Measurements from ENCODE around the gene SNRNP48.

The SNRNP48 gene

GRCh38 chr6:7604003-7604402 is 14.0 kb downstream of the SNRNP48 start:
- DNase-seq, result no peak

GRCh38 chr6:7604506-7604905 is 14.5 kb downstream of the SNRNP48 start:
- no peak for DNase-seq

- DNase-seq, result peak in 1 of 2 experiments; percentile 13
Observed at GRCh38 chr6:7615611-7616383, 25.8 kb downstream of the SNRNP48 start.

GRCh38 chr6:7617801-7618764 is 28.1 kb downstream of the SNRNP48 start:
- DNase-seq, result no peak

GRCh38 chr6:7621761-7622160 is 31.8 kb downstream of the SNRNP48 start:
- DNase-seq, result no peak

- no peak for DNase-seq
Observed at GRCh38 chr6:7624796-7625710, 35.1 kb downstream of the SNRNP48 start.

GRCh38 chr6:7628479-7628878 is 38.5 kb downstream of the SNRNP48 start:
- no peak for DNase-seq

- no peak for DNase-seq
Observed at GRCh38 chr6:7628909-7629308, 38.9 kb downstream of the SNRNP48 start.

- DNase-seq, result no peak
Observed at GRCh38 chr6:7629321-7629720, 39.3 kb downstream of the SNRNP48 start.

GRCh38 chr6:7630792-7631191 is 40.8 kb downstream of the SNRNP48 start:
- DNase-seq, result no peak

- DNase-seq, result no peak
Observed at GRCh38 chr6:7631466-7631865, 41.5 kb downstream of the SNRNP48 start.

GRCh38 chr6:7632501-7633290 is 42.7 kb downstream of the SNRNP48 start:
- DNase-seq, result no peak

GRCh38 chr6:7633361-7633760 is 43.4 kb downstream of the SNRNP48 start:
- DNase-seq, result no peak

GRCh38 chr6:7636151-7636550 is 46.2 kb downstream of the SNRNP48 start:
- DNase-seq, result no peak

GRCh38 chr6:7637533-7637932 is 47.5 kb downstream of the SNRNP48 start:
- no peak for DNase-seq

GRCh38 chr6:7639427-7639826 is 49.4 kb downstream of the SNRNP48 start:
- DNase-seq, result no peak

- no peak for DNase-seq
Observed at GRCh38 chr6:7640016-7640415, 50.0 kb downstream of the SNRNP48 start.

- no peak for DNase-seq
Observed at GRCh38 chr6:7640607-7641577, 50.9 kb downstream of the SNRNP48 start.

- no peak for DNase-seq
Observed at GRCh38 chr6:7642791-7643190, 52.8 kb downstream of the SNRNP48 start.

- no peak for DNase-seq
Observed at GRCh38 chr6:7644417-7644816, 54.4 kb downstream of the SNRNP48 start.

- DNase-seq, result no peak
Observed at GRCh38 chr6:7646394-7646793, 56.4 kb downstream of the SNRNP48 start.

All from activated CD4-positive, alpha-beta T cell treated with anti-CD3 and anti-CD28 coated beads, Interleukin-2, amount 50 U/mL, for 4 hours (primary cell).